ENCODE data around the gene QRICH1.
A peak's percentile ranks its signal among the peaks of the same experiment; 100 is the strongest.

Gene QRICH1

GRCh38 chr3:49019941-49020329, 73.9 kb downstream of the QRICH1 start:
- TF ChIP-seq CTCF (IDR thresholded peaks at IDR 0.05; ENCODE audit: control insufficient read depth, extremely low read depth, insufficient read depth) = no peak
- DNase-seq (ENCODE audit: low read depth) = no peak
- H3K4me3 ChIP-seq (ENCODE audit: low read depth, low read length) = peak overlapping the region; percentile 92

GRCh38 chr3:49018707-49019006, 75.2 kb downstream of the QRICH1 start:
- no peak for TF ChIP-seq CTCF (IDR thresholded peaks at IDR 0.05; ENCODE audit: control insufficient read depth, extremely low read depth, insufficient read depth)
- H3K4me3 ChIP-seq (ENCODE audit: low read depth, low read length) = peak overlapping the region; percentile 74
- DNase-seq (ENCODE audit: low read depth) = no peak

- TF ChIP-seq CTCF (IDR thresholded peaks at IDR 0.05; ENCODE audit: control insufficient read depth, extremely low read depth, insufficient read depth) = no peak
- DNase-seq (ENCODE audit: low read depth) = no peak
- peak within 1 kb of the TSS; percentile 74 for H3K4me3 ChIP-seq (ENCODE audit: low read depth, low read length)
These were observed 75.7 kb downstream of the QRICH1 start, which contains the start of gene DALRD3 for GRCh38 chr3:49017971-49018706. DALRD3 (minus strand) TSS chr3:49018580; CDS start chr3:49018564, 16 bp downstream.

GRCh38 chr3:49017229-49017970, 76.5 kb downstream of the QRICH1 start:
- no peak for DNase-seq (ENCODE audit: low read depth)
- peak overlapping the region; percentile 74 for H3K4me3 ChIP-seq (ENCODE audit: low read depth, low read length)
- TF ChIP-seq CTCF (IDR thresholded peaks at IDR 0.05; ENCODE audit: control insufficient read depth, extremely low read depth, insufficient read depth) = no peak

GRCh38 chr3:49016414-49017228, 77.2 kb downstream of the QRICH1 start:
- no peak for TF ChIP-seq CTCF (IDR thresholded peaks at IDR 0.05; ENCODE audit: control insufficient read depth, extremely low read depth, insufficient read depth)
- peak overlapping the region; percentile 74 for H3K4me3 ChIP-seq (ENCODE audit: low read depth, low read length)
- no peak for DNase-seq (ENCODE audit: low read depth)

- no peak overlapping the region for H3K4me3 ChIP-seq (ENCODE audit: low read depth, low read length)
- no peak for DNase-seq (ENCODE audit: low read depth)
- no peak for TF ChIP-seq CTCF (IDR thresholded peaks at IDR 0.05; ENCODE audit: control insufficient read depth, extremely low read depth, insufficient read depth)
These were observed 78.1 kb downstream of the QRICH1 start for GRCh38 chr3:49015765-49016164.

Measured in LNCaP clone FGC (cell line).